ENCODE measurements around the gene GPC5. TPM values are rescaled to one million over a fixed set of nuclear protein-coding genes. Genes with fewer than 3 reads are reported as not detected.

The GPC5 gene
- total and polyA plus RNA-seq, 2 of the 8 experiments (the other 6 are each of a cell fraction or from before 2014, with no cell fraction given): 0.20 to 0.39 TPM

DNA sequence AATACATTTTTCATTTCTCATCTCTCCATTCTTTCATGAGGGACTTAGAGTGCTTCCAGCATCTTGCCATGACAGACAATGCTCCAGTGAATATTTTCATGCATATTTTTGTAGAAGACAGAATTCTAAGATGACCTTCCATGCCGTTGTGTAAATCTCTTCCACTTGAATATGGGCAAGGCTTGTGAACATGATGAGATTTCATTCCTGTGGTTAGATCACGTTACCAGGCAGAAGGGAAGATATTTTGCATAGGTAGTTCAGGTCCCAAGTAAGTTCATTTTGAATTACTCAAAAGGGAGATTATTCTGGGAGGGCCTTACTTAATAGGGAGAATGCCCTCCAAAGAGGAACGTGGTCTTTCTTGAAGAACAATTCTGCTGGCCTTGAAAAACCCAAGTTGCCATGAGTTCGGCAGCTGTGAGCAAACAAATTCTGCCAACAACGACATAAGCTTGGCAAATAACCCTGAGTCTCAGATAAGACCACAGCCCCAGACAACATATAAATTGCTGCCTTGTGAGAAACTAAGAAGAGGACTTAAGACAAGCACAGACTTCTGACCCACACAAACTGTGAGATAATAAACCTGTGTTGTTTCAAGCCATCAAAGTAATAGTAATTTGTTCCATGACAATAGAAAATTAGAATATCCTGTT lies 1427.6 kb downstream of the GPC5 start:
- H3K27me3 ChIP-seq (replicated peaks in 1 of 4; ENCODE audit: control insufficient read depth in 3 of 4, extremely low read depth in 1 of 4, insufficient read depth in 3 of 4, low read length in 3 of 4): no peaks in the 10 kb centered on the region
- TF ChIP-seq EP300 (IDR thresholded peaks at IDR 0.05; ENCODE audit: borderline replicate concordance in 1 of 2, low read depth in 2 of 2, low read length in 2 of 2): no peak
- no peak for TF ChIP-seq TEAD4 (IDR thresholded peaks at IDR 0.05; ENCODE audit: low read depth, low read length)
- TF ChIP-seq SP4 (IDR thresholded peaks at IDR 0.05; ENCODE audit: low read length): no peak
- CTCF ChIA-PET (ENCODE audit: partially characterized antibody): no interaction called here
- POLR2A ChIA-PET (ENCODE audit: partially characterized antibody): no interaction called here
- no peak overlapping the region for H4K91ac ChIP-seq (replicated peaks; ENCODE audit: insufficient read length, low read length)
- no peak overlapping the region for H3K23ac ChIP-seq (ENCODE audit: insufficient read length)
- no peak for DNase-seq (ENCODE audit: low read depth in 1 of 2, low spot score in 2 of 2)
- no peaks in the 10 kb centered on the region for H3K79me1 ChIP-seq (ENCODE audit: low read depth, low read length)
- H2BK12ac ChIP-seq (ENCODE audit: low read depth, low read length): no peak overlapping the region
- no peaks in the 10 kb centered on the region for H3K23me2 ChIP-seq (ENCODE audit: low read depth, low read length)
- no peak overlapping the region for H3K14ac ChIP-seq (ENCODE audit: insufficient read length)
- H3K79me2 ChIP-seq (ENCODE audit: control insufficient read depth in 1 of 2, insufficient read depth in 2 of 2, low read length in 2 of 2): no peaks in the 10 kb centered on the region
- no peak overlapping the region for H3K4me3 ChIP-seq (ENCODE audit: extremely low read depth in 1 of 4, insufficient read depth in 2 of 4, low read depth in 3 of 4, low read length in 4 of 4)
- H3K56ac ChIP-seq (replicated peaks; ENCODE audit: insufficient read length, low read depth, low read length): no peak overlapping the region
- no peak overlapping the region for H2AFZ ChIP-seq (ENCODE audit: low read length)
- no peak overlapping the region for H2BK15ac ChIP-seq (ENCODE audit: low read length)
- H3K4ac ChIP-seq (replicated peaks; ENCODE audit: insufficient read length, low read depth, low read length): no peak overlapping the region
- no peaks in the 10 kb centered on the region for H4K20me1 ChIP-seq (replicated peaks in 1 of 2; ENCODE audit: control insufficient read depth in 1 of 2, insufficient read depth in 2 of 2, low read length in 2 of 2)
- FAIRE-seq: no peak
- no peak overlapping the region for H3K18ac ChIP-seq (ENCODE audit: extremely low read depth, low read length)
- H2BK5ac ChIP-seq (ENCODE audit: low read depth, low read length): no peak overlapping the region
- H2BK20ac ChIP-seq (ENCODE audit: low read length): no peak overlapping the region
- H4K8ac ChIP-seq (ENCODE audit: extremely low read depth, insufficient read depth, low read length): no peak overlapping the region
- H3K4me1 ChIP-seq (replicated peaks in 1 of 4; ENCODE audit: control insufficient read depth in 3 of 4, insufficient read depth in 4 of 4, low read length in 3 of 4): no peaks in the 10 kb centered on the region; a peak in 3 of 7 replicates
- 85% methylated on average over 5 of the region's 5 CpGs; no CpG with 5 or more reads in 1 of the 2 experiments for WGBS, 2 experiments (ENCODE audit: extremely low coverage in 1 of 2, insufficient coverage in 1 of 2, insufficient read length in 1 of 2, insufficient replicate concordance in 2 of 2, low coverage in 1 of 2, low lambda C conversion rate in 2 of 2, missing lambda C conversion rate in 1 of 2)
- no peaks in the 10 kb centered on the region for H3K9me3 ChIP-seq (ENCODE audit: insufficient read depth in 2 of 2, low read depth in 1 of 2, low read length in 1 of 2)
- no peak overlapping the region for H4K5ac ChIP-seq (ENCODE audit: insufficient read length, low read depth, low read length)
- H2AK5ac ChIP-seq (ENCODE audit: low read depth, low read length): no peak overlapping the region
- no peak overlapping the region for H3K27ac ChIP-seq (ENCODE audit: low read depth, low read length)
- H3K9ac ChIP-seq (replicated peaks in 1 of 4; ENCODE audit: extremely low read depth in 1 of 4, low read depth in 3 of 4, low read length in 3 of 4): no peak overlapping the region
- no peak overlapping the region for H2BK120ac ChIP-seq (replicated peaks; ENCODE audit: low read depth, low read length)
- H3K4me2 ChIP-seq (ENCODE audit: insufficient read depth in 1 of 2, low read depth in 2 of 2, low read length in 2 of 2): no peak overlapping the region
- no peaks in the 10 kb centered on the region for H3K36me3 ChIP-seq (ENCODE audit: control insufficient read depth in 2 of 4, insufficient read depth in 4 of 4, low read length in 3 of 4)

Measured in H1 (cell line).